NOMO-1 treated with dmso at 0.1 percent for 144 hours (cell line): Measurements from ENCODE around the gene CENPC.
"Not testable (repeated sequence)": the region's sequence is repeated elsewhere in the genome, so short reads cannot be mapped to it uniquely, and the experiment has no call there.

Source experiments
- DNase-seq: peaks from one replicate; lab custom pipeline; 2025; ENCODE audit not compliant: unreplicated experiment; lab: John Stamatoyannopoulos, UW

The CENPC gene

GRCh38 chr4:67545199-67546003 is at the start of gene CENPC:
Gene CENPC, minus strand, starts transcription at chr4:67545503. Its CDS starts 148 bp downstream, at chr4:67545355.
- peak; percentile 97 for DNase-seq

DNA sequence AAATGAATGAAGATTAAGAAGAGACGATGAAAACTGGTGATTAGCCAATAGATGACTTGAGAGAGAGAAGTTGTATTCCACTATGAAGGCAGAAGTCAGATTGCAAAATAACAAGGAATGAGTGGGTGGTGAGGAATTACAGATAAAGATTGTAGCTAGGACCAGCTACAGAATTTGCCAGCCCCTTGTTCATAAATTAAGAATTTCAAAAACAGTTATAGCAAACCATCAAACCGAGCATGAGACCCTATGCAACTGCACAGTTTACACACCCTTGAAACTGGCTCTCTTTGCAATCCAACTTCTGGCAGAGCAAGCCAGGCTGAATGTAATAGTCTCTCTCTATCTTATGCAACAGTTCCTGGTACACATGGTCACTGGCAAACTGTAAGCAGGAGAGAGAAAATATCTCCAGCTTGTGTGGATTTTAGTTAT is 48.5 kb upstream of the CENPC start:
- peak; percentile 2 for DNase-seq

GRCh38 chr4:67587156-67587555 is 41.9 kb upstream of the CENPC start:
- DNase-seq = no peak

GRCh38 chr4:67584496-67584895 is 39.2 kb upstream of the CENPC start:
- DNase-seq = no peak

- no peak for DNase-seq
Observed at GRCh38 chr4:67581913-67582312, 36.6 kb upstream of the CENPC start.

GRCh38 chr4:67581208-67581857 is 36.0 kb upstream of the CENPC start:
- DNase-seq = no peak

DNA sequence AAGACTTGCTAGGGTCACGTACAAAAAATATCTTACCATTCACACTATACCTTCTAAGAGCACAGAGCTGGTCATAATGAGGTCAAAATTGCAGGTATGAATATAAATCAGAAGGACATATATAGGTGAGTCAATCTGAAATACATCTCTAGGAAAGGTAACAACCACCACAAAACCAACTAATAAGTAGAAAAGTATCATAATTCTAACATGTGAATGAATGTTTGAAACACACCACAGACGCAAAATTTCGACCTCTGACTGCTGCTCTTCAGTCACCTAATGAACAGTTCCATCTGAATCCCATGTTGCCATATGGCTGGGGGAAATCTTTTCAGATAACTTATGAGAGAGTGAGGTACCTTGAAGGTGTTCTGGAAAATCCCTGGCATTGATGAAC is 35.3 kb upstream of the CENPC start:
- no peak for DNase-seq

GRCh38 chr4:67576538-67576937 is 31.2 kb upstream of the CENPC start:
- no peak for DNase-seq

GRCh38 chr4:67576059-67576466 is 30.8 kb upstream of the CENPC start:
- DNase-seq = no peak

GRCh38 chr4:67575232-67576058 is 30.1 kb upstream of the CENPC start:
- DNase-seq = peak; percentile 65

- DNase-seq = no peak
Observed at GRCh38 chr4:67573193-67573592, 27.9 kb upstream of the CENPC start.

- no peak for DNase-seq
Observed at GRCh38 chr4:67571975-67572374, 26.7 kb upstream of the CENPC start.

DNA sequence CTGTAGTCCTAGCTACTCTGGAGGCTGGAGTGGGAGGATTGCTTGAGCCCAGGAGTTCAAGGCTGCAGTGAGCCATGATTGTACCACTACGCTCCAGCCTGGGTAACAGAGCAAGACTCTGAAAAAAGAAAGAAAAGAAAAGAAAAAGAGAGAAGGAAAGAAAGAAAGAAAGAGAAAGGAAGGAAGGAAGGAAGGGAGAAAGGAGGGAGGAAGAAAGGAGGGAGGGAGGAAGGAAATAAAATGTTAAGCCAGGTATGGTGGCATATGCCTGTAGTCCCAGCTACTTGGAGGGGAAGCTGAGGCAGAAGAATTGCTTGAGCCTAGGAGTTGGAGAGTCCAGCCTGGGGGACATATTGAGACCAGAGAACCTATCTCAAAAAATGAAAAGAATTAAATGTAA is 25.2 kb upstream of the CENPC start:
- DNase-seq = no peak

GRCh38 chr4:67568820-67569219 is 23.5 kb upstream of the CENPC start:
- no peak for DNase-seq

- no peak for DNase-seq
Observed at GRCh38 chr4:67566335-67566734, 21.0 kb upstream of the CENPC start.

DNA sequence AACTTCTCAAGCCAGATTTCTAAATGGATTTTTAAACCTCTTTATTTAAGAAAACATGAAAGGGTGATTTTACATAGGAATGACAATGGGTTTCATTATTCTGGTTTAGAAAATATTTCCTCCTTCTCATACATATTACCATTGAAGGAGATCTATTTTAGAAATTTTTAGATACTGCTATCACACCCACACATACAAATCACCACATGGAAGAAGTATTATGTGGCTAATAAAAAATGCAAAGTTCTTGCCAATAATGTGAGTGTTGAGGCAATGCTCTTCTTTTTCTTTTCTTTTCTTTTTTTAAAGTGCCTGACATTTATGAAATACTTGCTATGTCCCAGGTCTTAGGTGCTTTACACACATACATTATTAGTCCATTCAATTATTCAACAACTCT is 20.0 kb upstream of the CENPC start:
- no peak for DNase-seq

GRCh38 chr4:67558493-67558892 is 13.2 kb upstream of the CENPC start, which contains the start of gene STAP1:
Gene STAP1, plus strand, starts transcription at chr4:67558727. Its CDS starts 83 bp downstream, at chr4:67558810.
- DNase-seq = peak; percentile 31

GRCh38 chr4:67556436-67556835 is 11.1 kb upstream of the CENPC start:
- DNase-seq = no peak

GRCh38 chr4:67555447-67555846 is 10.1 kb upstream of the CENPC start:
- DNase-seq = no peak

GRCh38 chr4:67554096-67554495 is 8.8 kb upstream of the CENPC start:
- no peak for DNase-seq

DNA sequence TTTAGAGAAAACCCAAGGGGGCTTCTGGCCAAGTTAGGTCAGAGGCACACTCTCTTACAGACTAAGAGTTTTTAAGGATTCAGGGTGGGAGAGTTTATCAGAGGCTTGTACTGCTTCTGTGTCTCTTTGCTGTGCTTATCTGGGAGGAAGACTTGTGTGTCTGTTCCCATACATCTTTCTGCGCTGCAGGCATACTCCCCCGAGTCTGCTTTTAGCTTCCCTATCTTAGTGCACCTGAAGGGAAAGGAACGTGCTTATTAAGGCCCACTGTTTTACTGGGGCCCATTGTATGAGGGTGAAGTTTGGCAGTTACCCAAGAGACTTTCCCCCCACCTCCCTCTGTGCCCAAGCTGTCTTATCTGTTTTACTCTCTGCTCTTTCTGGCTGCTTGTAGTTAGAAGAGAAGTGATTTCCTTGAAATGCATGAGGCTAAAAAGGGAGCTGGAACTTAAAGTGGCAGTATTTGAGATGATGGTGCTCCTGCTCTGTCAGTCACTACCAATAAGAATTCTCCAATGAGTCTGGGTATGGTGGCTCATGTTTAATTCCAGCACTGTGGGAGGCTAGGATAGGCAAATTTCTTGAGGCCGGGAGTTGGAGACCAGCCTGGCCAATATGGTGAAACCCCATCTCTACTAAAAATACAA is 7.0 kb upstream of the CENPC start:
- not testable (repeated sequence) for DNase-seq
